Activated naive CD8-positive, alpha-beta T cell treated with anti-CD3 and anti-CD28 coated beads, Interleukin-2, amount 10 ng/mL, durations not matched to agents 7 days and 5 days (primary cell): ENCODE results near the gene UBLCP1. TPM values are rescaled to one million over a fixed set of nuclear protein-coding genes. Genes with fewer than 3 reads are reported as not detected.
"Not testable (repeated sequence)": the region's sequence is repeated elsewhere in the genome, so short reads cannot be mapped to it uniquely, and the experiment has no call there.

Source experiments
- ATAC-seq: fragments of 150-1000 bp; cut with Tn5 transposase; one replicate; pipeline ENCODE4 v1.10.0; 2021; ENCODE audit warnings: low read depth, moderate library complexity
- POLR2A ChIA-PET: fragments of 350-600 bp; sonication (Branson Sonifier 250); formaldehyde crosslinking; loops from one replicate; lab custom pipeline; 2021; ENCODE audit warnings: antibody characterized with exemption; lab: Charles Lee
- DNase-seq: peaks from one replicate; pipeline ENCODE4 v3.0.0; 2021
- H3K27ac Mint-ChIP-seq: one replicate; pipeline ENCODE4 v1.8.0; 2022; ENCODE audit warnings: mild to moderate bottlenecking, mixed read lengths
- H3K27me3 Mint-ChIP-seq: one replicate; pipeline ENCODE4 v1.8.0; 2022; ENCODE audit warnings: mild to moderate bottlenecking, moderate library complexity, mixed read lengths
- H3K36me3 Mint-ChIP-seq: one replicate; pipeline ENCODE4 v1.8.0; 2021; ENCODE audit warnings: mild to moderate bottlenecking, mixed read lengths
- H3K4me1 Mint-ChIP-seq: one replicate; pipeline ENCODE4 v1.8.0; 2021; ENCODE audit warnings: mixed read lengths
- H3K4me3 Mint-ChIP-seq: one replicate; pipeline ENCODE4 v1.8.0; 2022; ENCODE audit warnings: mild to moderate bottlenecking, moderate library complexity, mixed read lengths
- H3K9me3 Mint-ChIP-seq: one replicate; pipeline ENCODE4 v1.8.0; 2021; ENCODE audit warnings: mixed read lengths
- total RNA-seq, 2 experiments: library from RNA; stranded (reverse); gene quantifications; one replicate each; pipeline ENCODE4 v1.2.3, GENCODE V29; 2021

The UBLCP1 gene
- total RNA-seq, 2 experiments from 2014 or later = 28.7 to 30.8 TPM

- Mint-ChIP-seq H3K4me3 (no peak overlapping the region), H3K4me1 (no peaks in the 10 kb centered on the region), H3K27ac (no peak overlapping the region), H3K9me3 (peaks cover 2% of the 10 kb centered on the region), H3K27me3 (no peaks in the 10 kb centered on the region), H3K36me3 (no peaks in the 10 kb centered on the region)
- POLR2A ChIA-PET = no interaction called here
- DNase-seq (no peak), ATAC-seq (no peak)
Observed at GRCh38 chr5:159231167-159231566, 31.9 kb upstream of the UBLCP1 start.

GRCh38 chr5:159235871-159236520 is 27.1 kb upstream of the UBLCP1 start:
- H3K4me3 Mint-ChIP-seq, H3K27ac Mint-ChIP-seq: not testable (repeated sequence)

GRCh38 chr5:159240301-159240870 is 22.7 kb upstream of the UBLCP1 start:
- POLR2A ChIA-PET = no interaction called here
- Mint-ChIP-seq H3K27me3 (peaks cover 2% of the 10 kb centered on the region), H3K4me1 (peaks cover 10% of the 10 kb centered on the region), H3K4me3 (no peak overlapping the region), H3K9me3 (no peaks in the 10 kb centered on the region), H3K27ac (no peak overlapping the region), H3K36me3 (peaks cover 1% of the 10 kb centered on the region)
- DNase-seq = no peak
- no peak for ATAC-seq

More at GRCh38 chr5:159235871-159236520, 27.1 kb upstream of the UBLCP1 start:
- DNase-seq, POLR2A ChIA-PET, H3K4me1 Mint-ChIP-seq, H3K36me3 Mint-ChIP-seq, ATAC-seq, H3K27me3 Mint-ChIP-seq, H3K9me3 Mint-ChIP-seq: not testable (repeated sequence)

GRCh38 chr5:159241946-159242552 is 21.0 kb upstream of the UBLCP1 start:
- POLR2A ChIA-PET = no interaction called here
- no peak overlapping the region for H3K27ac Mint-ChIP-seq
- H3K36me3 Mint-ChIP-seq = peaks cover 1% of the 10 kb centered on the region
- H3K4me3 Mint-ChIP-seq = no peak overlapping the region
- H3K27me3 Mint-ChIP-seq = peaks cover 2% of the 10 kb centered on the region
- no peaks in the 10 kb centered on the region for H3K9me3 Mint-ChIP-seq
- no peak for DNase-seq
- H3K4me1 Mint-ChIP-seq = peaks cover 10% of the 10 kb centered on the region
- ATAC-seq = no peak

- no peak overlapping the region for H3K27ac Mint-ChIP-seq
- H3K9me3 Mint-ChIP-seq = no peaks in the 10 kb centered on the region
- peaks cover 2% of the 10 kb centered on the region for H3K27me3 Mint-ChIP-seq
Observed at GRCh38 chr5:159242656-159243055, 20.4 kb upstream of the UBLCP1 start.

GRCh38 chr5:159243385-159243784 is 19.7 kb upstream of the UBLCP1 start:
- H3K4me1 Mint-ChIP-seq = peaks cover 10% of the 10 kb centered on the region
- POLR2A ChIA-PET = interaction anchor here (1.4 kb wide), 1 partner anchor 19 kb away, joined by 4 read pairs; no protein-coding TSS in a partner anchor

More at GRCh38 chr5:159242656-159243055, 20.4 kb upstream of the UBLCP1 start:
- Mint-ChIP-seq H3K4me1 (peaks cover 10% of the 10 kb centered on the region), H3K36me3 (peaks cover 1% of the 10 kb centered on the region), H3K4me3 (no peak overlapping the region)
- no peak for ATAC-seq
- DNase-seq = no peak
- POLR2A ChIA-PET = interaction anchor here (1.4 kb wide), 1 partner anchor 20 kb away, joined by 4 read pairs; no protein-coding TSS in a partner anchor

GRCh38 chr5:159244163-159244562 is 18.9 kb upstream of the UBLCP1 start:
- ATAC-seq (no peak), DNase-seq (no peak)

More at GRCh38 chr5:159243385-159243784, 19.7 kb upstream of the UBLCP1 start:
- no peaks in the 10 kb centered on the region for H3K9me3 Mint-ChIP-seq
- DNase-seq = no peak
- no peak overlapping the region for H3K4me3 Mint-ChIP-seq
- H3K27me3 Mint-ChIP-seq = peaks cover 5% of the 10 kb centered on the region
- ATAC-seq = no peak
- peaks cover 1% of the 10 kb centered on the region for H3K36me3 Mint-ChIP-seq
- H3K27ac Mint-ChIP-seq = no peak overlapping the region

GRCh38 chr5:159244890-159245289 is 18.2 kb upstream of the UBLCP1 start:
- ATAC-seq (no peak), DNase-seq (no peak)
- no peaks in the 10 kb centered on the region for H3K9me3 Mint-ChIP-seq
- H3K27me3 Mint-ChIP-seq = peaks cover 6% of the 10 kb centered on the region
- no peak overlapping the region for H3K27ac Mint-ChIP-seq
- H3K4me3 Mint-ChIP-seq = no peak overlapping the region
- POLR2A ChIA-PET = no interaction called here
- H3K4me1 Mint-ChIP-seq = peaks cover 10% of the 10 kb centered on the region
- peaks cover 1% of the 10 kb centered on the region for H3K36me3 Mint-ChIP-seq

More at GRCh38 chr5:159244163-159244562, 18.9 kb upstream of the UBLCP1 start:
- H3K27ac Mint-ChIP-seq = no peak overlapping the region
- POLR2A ChIA-PET = no interaction called here
- H3K4me1 Mint-ChIP-seq = peaks cover 10% of the 10 kb centered on the region
- peaks cover 1% of the 10 kb centered on the region for H3K36me3 Mint-ChIP-seq
- H3K9me3 Mint-ChIP-seq = no peaks in the 10 kb centered on the region
- no peak overlapping the region for H3K4me3 Mint-ChIP-seq
- peaks cover 9% of the 10 kb centered on the region for H3K27me3 Mint-ChIP-seq

GRCh38 chr5:159249158-159249557 is 13.9 kb upstream of the UBLCP1 start:
- POLR2A ChIA-PET = no interaction called here

GRCh38 chr5:159252195-159252594 is 10.9 kb upstream of the UBLCP1 start:
- H3K36me3 Mint-ChIP-seq = peaks cover 2% of the 10 kb centered on the region
- DNase-seq (no peak), ATAC-seq (no peak)
- H3K4me1 Mint-ChIP-seq = no peaks in the 10 kb centered on the region
- no peaks in the 10 kb centered on the region for H3K9me3 Mint-ChIP-seq
- no peak overlapping the region for H3K4me3 Mint-ChIP-seq
- H3K27me3 Mint-ChIP-seq = peaks cover 13% of the 10 kb centered on the region
- H3K27ac Mint-ChIP-seq = no peak overlapping the region
- POLR2A ChIA-PET = no interaction called here

More at GRCh38 chr5:159249158-159249557, 13.9 kb upstream of the UBLCP1 start:
- Mint-ChIP-seq H3K27ac (no peak overlapping the region), H3K36me3 (no peaks in the 10 kb centered on the region), H3K9me3 (no peaks in the 10 kb centered on the region), H3K4me1 (no peaks in the 10 kb centered on the region), H3K4me3 (no peak overlapping the region), H3K27me3 (peaks cover 8% of the 10 kb centered on the region)
- DNase-seq = no peak
- ATAC-seq = no peak

GRCh38 chr5:159257007-159257406 is 6.1 kb upstream of the UBLCP1 start:
- Mint-ChIP-seq H3K4me3 (no peak overlapping the region), H3K27me3 (peaks cover 12% of the 10 kb centered on the region), H3K9me3 (no peaks in the 10 kb centered on the region), H3K4me1 (peaks cover 9% of the 10 kb centered on the region), H3K36me3 (peaks cover 4% of the 10 kb centered on the region), H3K27ac (no peak overlapping the region)
- POLR2A ChIA-PET = no interaction called here
- DNase-seq (no peak), ATAC-seq (no peak)

- Mint-ChIP-seq H3K4me3 (no peak overlapping the region), H3K27me3 (peaks cover 12% of the 10 kb centered on the region), H3K27ac (no peak overlapping the region), H3K9me3 (no peaks in the 10 kb centered on the region), H3K36me3 (peaks cover 6% of the 10 kb centered on the region), H3K4me1 (peaks cover 12% of the 10 kb centered on the region)
- no peak for DNase-seq
- POLR2A ChIA-PET = no interaction called here
- ATAC-seq = no peak
Observed at GRCh38 chr5:159257629-159258283, 5.3 kb upstream of the UBLCP1 start.

GRCh38 chr5:159258361-159258760 is 4.7 kb upstream of the UBLCP1 start:
- peaks cover 6% of the 10 kb centered on the region for H3K36me3 Mint-ChIP-seq
- DNase-seq (no peak), ATAC-seq (no peak)
- H3K27me3 Mint-ChIP-seq = peaks cover 12% of the 10 kb centered on the region
- H3K4me3 Mint-ChIP-seq = no peak overlapping the region
- POLR2A ChIA-PET = no interaction called here
- peaks cover 12% of the 10 kb centered on the region for H3K4me1 Mint-ChIP-seq
- no peaks in the 10 kb centered on the region for H3K9me3 Mint-ChIP-seq
- H3K27ac Mint-ChIP-seq = no peak overlapping the region
